GM12878 (cell line): ENCODE data around the gene MEGF11. TPM values are rescaled to one million over a fixed set of nuclear protein-coding genes. Genes with fewer than 3 reads are reported as not detected.

ENCODE experiments used
- ATAC-seq: fragments of 200-7000 bp; cut with Tn5 transposase; 3 replicates; pipeline ENCODE4 v1.9.1; 2020; ENCODE audit warnings: mild to moderate bottlenecking, moderate library complexity
- BruUV-seq: library from RNA; stranded (reverse); fragments of 400-500 nt; replicated peaks from 2 replicates; lab custom pipeline; 2021; lab: Mats Ljungman, UMichigan
- CTCF ChIA-PET: fragments of 300-600 bp; sonication (Branson Sonifier 250); formaldehyde crosslinking; extraction: SDS; loops from one replicate; lab custom pipeline; 2021; ENCODE audit warnings: inconsistent platforms; lab: Yijun Ruan, JAX
- POLR2A ChIA-PET: fragments of 350-600 bp; formaldehyde crosslinking; extraction: SDS; loops from one replicate; lab custom pipeline; 2021; ENCODE audit warnings: inconsistent platforms; lab: Charles Lee
- RAD21 ChIA-PET: fragments of 300-600 bp; sonication (Branson Sonifier 250); formaldehyde crosslinking; loops from one replicate; lab custom pipeline; 2023; ENCODE audit warnings: antibody characterized with exemption; ENCODE audit not compliant: unreplicated experiment; lab: Charles Lee
- SMC1A ChIA-PET: fragments of 300-600 bp; sonication (Branson Sonifier 250); formaldehyde crosslinking; loops from one replicate; lab custom pipeline; 2023; ENCODE audit not compliant: unreplicated experiment, uncharacterized antibody; lab: Charles Lee
- DNase-seq: peaks from one replicate; pipeline ENCODE4 v3.0.0-alpha.2; 2011; ENCODE audit warnings: low read depth, low spot score
- FAIRE-seq: peaks from 3 replicates; lab custom pipeline; 2011; peaks lifted over from hg19 to GRCh38; lab: Jason Lieb, UNC
- H2AFZ ChIP-seq: 2 replicates; pipeline ENCODE4 v1.6.0; 2011; ENCODE audit warnings: low read depth, low read length, control low read depth; ENCODE audit not compliant: control insufficient read depth
- H3K27ac ChIP-seq: 2 replicates; pipeline ENCODE4 v1.5.1; 2011; ENCODE audit warnings: control low read depth; ENCODE audit not compliant: control insufficient read depth, insufficient read depth
- H3K27me3 ChIP-seq, 2 experiments: replicated peaks in 1 of 2; 2 replicates each; pipeline versions ENCODE4 v1.6.0 to v1.6.1; 2011; ENCODE audit warnings: low read length in 1 of 2; ENCODE audit not compliant: control insufficient read depth in 2 of 2, insufficient read depth in 2 of 2
- H3K36me3 ChIP-seq, 2 experiments: 2 replicates each; pipeline ENCODE4 v1.5.1; 2011; ENCODE audit warnings: low read length in 1 of 2; ENCODE audit not compliant: control insufficient read depth in 2 of 2, insufficient read depth in 2 of 2
- H3K4me1 ChIP-seq: 2 replicates; pipeline ENCODE4 v1.6.1; 2011; ENCODE audit warnings: mild to moderate bottlenecking, low read length, moderate library complexity, mixed read lengths; ENCODE audit not compliant: control insufficient read depth, insufficient read depth
- H3K4me2 ChIP-seq: 2 replicates; pipeline ENCODE4 v1.6.0; 2011; ENCODE audit warnings: control low read depth; ENCODE audit not compliant: control insufficient read depth, insufficient read depth
- H3K4me3 ChIP-seq: fragments of 200-600 bp; sonication (generic); 2 replicates; pipeline ENCODE4 v1.5.1; 2016
- H3K79me2 ChIP-seq: 2 replicates; pipeline ENCODE4 v1.6.0; 2011; ENCODE audit warnings: low read length; ENCODE audit not compliant: control insufficient read depth, insufficient read depth
- H3K9ac ChIP-seq: 2 replicates; pipeline ENCODE4 v1.8.0; 2011; ENCODE audit warnings: low read length, control low read depth, mixed read lengths; ENCODE audit not compliant: control insufficient read depth, insufficient read depth
- H3K9me3 ChIP-seq: replicated peaks from 3 replicates; pipeline ENCODE4 v1.5.1; 2011; ENCODE audit warnings: mild to moderate bottlenecking, low read length; ENCODE audit not compliant: control insufficient read depth, insufficient read depth
- H4K20me1 ChIP-seq: 2 replicates; pipeline ENCODE4 v1.6.0; 2011; ENCODE audit not compliant: control insufficient read depth, insufficient read depth
- ATF2 ChIP-seq: IDR thresholded peaks from 2 replicates; pipeline ENCODE4 v1.6.1; 2012; ENCODE audit warnings: low read length, inconsistent platforms
- BMI1 ChIP-seq: fragments of 450-650 bp; IDR thresholded peaks from 2 replicates; pipeline ENCODE4 v1.6.1; 2016; ENCODE audit warnings: mild to moderate bottlenecking, moderate library complexity, borderline replicate concordance
- DPF2 ChIP-seq: fragments of 450-650 bp; IDR thresholded peaks from 2 replicates; pipeline ENCODE4 v1.6.1; 2017; ENCODE audit warnings: mild to moderate bottlenecking
- MEF2B ChIP-seq: fragments of 450-650 bp; IDR thresholded peaks from 2 replicates; pipeline ENCODE4 v1.6.1; 2018; ENCODE audit warnings: mild to moderate bottlenecking, moderate library complexity; ENCODE audit not compliant: partially characterized antibody, poor library complexity, severe bottlenecking
- NFYB ChIP-seq: IDR thresholded peaks from 2 replicates; pipeline ENCODE4 v1.6.1; 2011; ENCODE audit warnings: low read depth, mild to moderate bottlenecking, low read length, improper control_type of control experiment, moderate library complexity; ENCODE audit not compliant: insufficient read depth
- NRF1 ChIP-seq: conservative IDR thresholded peaks from 2 replicates; pipeline ENCODE4 v1.6.1; 2011; ENCODE audit warnings: mild to moderate bottlenecking, low read depth, low read length, improper control_type of control experiment
- RB1 ChIP-seq: fragments of 450-650 bp; formaldehyde crosslinking; IDR thresholded peaks from 2 replicates; pipeline ENCODE4 v1.6.1; 2017; ENCODE audit warnings: mild to moderate bottlenecking, borderline replicate concordance
- SP1 ChIP-seq: IDR thresholded peaks from one replicate; pipeline ENCODE4 v1.6.1; 2011; ENCODE audit warnings: low read depth, low read length
- SPI1 ChIP-seq: IDR thresholded peaks from 2 replicates; pipeline ENCODE4 v1.6.1; 2011; ENCODE audit warnings: low read depth, mild to moderate bottlenecking, low read length, moderate library complexity, borderline replicate concordance; ENCODE audit not compliant: insufficient read depth
- SREBF1 ChIP-seq: IDR thresholded peaks from 2 replicates; pipeline ENCODE4 v1.6.1; 2012; ENCODE audit warnings: mild to moderate bottlenecking, low read length
- TBL1XR1 ChIP-seq: IDR thresholded peaks from 2 replicates; pipeline ENCODE4 v1.6.1; 2012; ENCODE audit warnings: low read depth, low read length, improper control_type of control experiment
- ZNF384 ChIP-seq: IDR thresholded peaks from 2 replicates; pipeline ENCODE4 v1.6.1; 2012; ENCODE audit warnings: low read depth, mild to moderate bottlenecking, low read length, improper control_type of control experiment, borderline replicate concordance
- ZNF592 ChIP-seq: fragments of 450-650 bp; IDR thresholded peaks from 2 replicates; pipeline ENCODE4 v1.6.1; 2017; ENCODE audit warnings: mild to moderate bottlenecking, moderate library complexity
- WGBS: methylation state at CpG from one replicate; pipeline ENCODE4 v1.1.6; 2016; ENCODE audit warnings: low lambda C conversion rate; ENCODE audit not compliant: insufficient replicate concordance, insufficient coverage; ENCODE audit errors: missing lambda C conversion rate; 5-methylcytosine and 5-hydroxymethylcytosine counted together
- in situ Hi-C: fragments of 300-500 bp; cut with MboI; formaldehyde crosslinking; loops from 9 replicates; pipeline ENCODE4 v1.14.3; 2018; ENCODE audit warnings: mixed read lengths
- intact Hi-C: fragments of 100-400 bp; cut with micrococcal nuclease; formaldehyde crosslinking; loops from one replicate; pipeline ENCODE4 v1.14.2; 2022; ENCODE audit not compliant: unreplicated experiment
- polyA plus RNA-seq, 11 experiments: library from polyadenylated mRNA; depleted of rRNA in 4 of 11; unstranded in 6 of 11; stranded (reverse) in 5 of 11; fragments of >200 nt; fragmentation: Nextera tagmentation in 4 of 11; fragmentation: Illumina TruSeq in 1 of 11; extraction: Ambion mirVana in 4 of 11; extraction: Trizol in 1 of 11; gene quantifications; 1 replicate in 1 of 11; 2 replicates in 10 of 11; pipeline versions ENCODE4 v1.2.1 to v1.2.3, GENCODE V29; 2011 to 2016; ENCODE audit warnings: inconsistent platforms in 2 of 11, missing spikeins in 2 of 11, low read depth in 1 of 11
- total RNA-seq, 4 experiments: library from RNA; depleted of rRNA in 3 of 4; stranded (reverse); fragments of >200 nt in 3 of 4; fragmentation: Illumina TruSeq in 1 of 4; extraction: Trizol in 1 of 4; gene quantifications; 2 replicates each; pipeline versions ENCODE4 v1.2.1 to v1.2.3, GENCODE V29; 2013 to 2021
- TF ChIP-seq, protein P1 (sequence below): fragments of 450-650 bp; IDR thresholded peaks from 2 replicates; pipeline ENCODE4 v1.6.1; 2017; ENCODE audit warnings: antibody characterized with exemption, mild to moderate bottlenecking, moderate library complexity

Gene MEGF11
- total and polyA plus RNA-seq, 10 of the 15 experiments (the other 5 are each of a cell fraction or from before 2014, with no cell fraction given): 0.03 to 1.7 (median 0.49) TPM

DNA sequence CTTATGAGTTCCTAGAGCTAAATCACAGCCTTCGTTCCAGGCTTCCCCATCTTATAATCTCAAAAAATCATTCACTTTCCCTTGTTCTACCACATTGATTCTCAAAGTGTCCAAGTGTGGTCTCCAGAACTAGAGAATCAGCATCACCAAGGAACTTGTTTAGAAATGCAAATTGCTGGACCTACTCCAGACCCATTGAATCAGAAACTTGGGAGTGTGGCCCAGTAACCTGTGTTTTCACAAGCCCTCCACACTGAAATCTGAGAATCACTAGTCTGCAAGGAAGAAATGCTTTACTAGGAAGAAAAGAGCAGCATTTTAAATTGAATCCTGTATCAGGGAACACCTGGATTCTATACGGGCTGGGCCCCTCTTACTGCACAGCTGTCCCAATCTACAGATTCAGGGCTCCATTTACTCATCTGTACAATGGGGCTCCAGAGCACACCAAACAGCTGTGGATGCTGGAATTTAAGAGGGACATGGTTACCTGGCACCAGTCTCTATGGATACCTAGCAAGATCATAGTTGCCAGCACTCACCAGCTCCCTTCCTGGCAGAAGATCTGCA, 3.9 kb downstream of the MEGF11 start:
- FAIRE-seq (no peak), DNase-seq (no peak), ATAC-seq (no peak)
- Histone ChIP-seq H3K4me1 (peaks cover 3% of the 10 kb centered on the region; the same call in 1 of the 2 replicates), H3K9me3 (no peaks in the 10 kb centered on the region), H3K4me2 (no peak overlapping the region), H3K27ac (no peak overlapping the region), H4K20me1 (no peaks in the 10 kb centered on the region), H3K27me3 (peaks cover 19 to 29% of the 10 kb centered on the region in 2 experiments), H3K9ac (no peak overlapping the region), H2AFZ (no peak overlapping the region), H3K36me3 (no peaks in the 10 kb centered on the region), H3K4me3 (no peak overlapping the region), H3K79me2 (no peaks in the 10 kb centered on the region)
- ChIA-PET SMC1A (no interaction called here), RAD21 (no interaction called here), POLR2A (no interaction called here), CTCF (interaction anchor here (0.6 kb wide), 1 partner anchor 328 kb away, joined by 3 read pairs; no protein-coding TSS in a partner anchor)
- in situ Hi-C loops: no loop called here
- no TSS peak for BruUV-seq
- WGBS: 91% methylated on average over 2 of the region's 2 CpGs
- intact Hi-C loops: loop anchor here (5.0 kb wide), 1 partner anchor 38 kb away; no protein-coding TSS in a partner anchor
- TF ChIP-seq, protein P1, sequence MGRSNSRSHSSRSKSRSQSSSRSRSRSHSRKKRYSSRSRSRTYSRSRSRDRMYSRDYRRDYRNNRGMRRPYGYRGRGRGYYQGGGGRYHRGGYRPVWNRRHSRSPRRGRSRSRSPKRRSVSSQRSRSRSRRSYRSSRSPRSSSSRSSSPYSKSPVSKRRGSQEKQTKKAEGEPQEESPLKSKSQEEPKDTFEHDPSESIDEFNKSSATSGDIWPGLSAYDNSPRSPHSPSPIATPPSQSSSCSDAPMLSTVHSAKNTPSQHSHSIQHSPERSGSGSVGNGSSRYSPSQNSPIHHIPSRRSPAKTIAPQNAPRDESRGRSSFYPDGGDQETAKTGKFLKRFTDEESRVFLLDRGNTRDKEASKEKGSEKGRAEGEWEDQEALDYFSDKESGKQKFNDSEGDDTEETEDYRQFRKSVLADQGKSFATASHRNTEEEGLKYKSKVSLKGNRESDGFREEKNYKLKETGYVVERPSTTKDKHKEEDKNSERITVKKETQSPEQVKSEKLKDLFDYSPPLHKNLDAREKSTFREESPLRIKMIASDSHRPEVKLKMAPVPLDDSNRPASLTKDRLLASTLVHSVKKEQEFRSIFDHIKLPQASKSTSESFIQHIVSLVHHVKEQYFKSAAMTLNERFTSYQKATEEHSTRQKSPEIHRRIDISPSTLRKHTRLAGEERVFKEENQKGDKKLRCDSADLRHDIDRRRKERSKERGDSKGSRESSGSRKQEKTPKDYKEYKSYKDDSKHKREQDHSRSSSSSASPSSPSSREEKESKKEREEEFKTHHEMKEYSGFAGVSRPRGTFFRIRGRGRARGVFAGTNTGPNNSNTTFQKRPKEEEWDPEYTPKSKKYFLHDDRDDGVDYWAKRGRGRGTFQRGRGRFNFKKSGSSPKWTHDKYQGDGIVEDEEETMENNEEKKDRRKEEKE: no peak
- TF ChIP-seq NRF1 (no peak), SPI1 (no peak), SP1 (no peak), ZNF592 (no peak), ZNF384 (no peak), NFYB (no peak), TBL1XR1 (no peak), SREBF1 (no peak), BMI1 (no peak), ATF2 (no peak), RB1 (no peak), DPF2 (no peak), MEF2B (no peak)
